ENCODE results near the gene BTBD9. TPM values are rescaled to one million over a fixed set of nuclear protein-coding genes. Genes with fewer than 3 reads are reported as not detected.
"Not testable (repeated sequence)": the region's sequence is repeated elsewhere in the genome, so short reads cannot be mapped to it uniquely, and the experiment has no call there.

The BTBD9 gene
- total RNA-seq, 2 experiments from 2014 or later = 19.1 to 19.8 TPM

GRCh38 chr6:38638941-38639497 is 710 bp downstream of the BTBD9 start:
- DNase-seq (no peak), ATAC-seq (ENCODE audit: low read depth) (peak; percentile 61)
- peak overlapping the region; percentile 91 for H3K4me3 Mint-ChIP-seq
- H3K9me3 Mint-ChIP-seq = no peaks in the 10 kb centered on the region
- H3K27ac Mint-ChIP-seq = peak overlapping the region; percentile 94
- H3K36me3 Mint-ChIP-seq = peaks cover 3% of the 10 kb centered on the region
- peaks cover 30% of the 10 kb centered on the region for H3K4me1 Mint-ChIP-seq
- H3K27me3 Mint-ChIP-seq = no peaks in the 10 kb centered on the region
- POLR2A ChIA-PET = interaction anchor here (1.0 to 2.9 kb wide), 3 partner anchors 31 to 75 kb away, joined by 3 to 15 read pairs (median 8); no protein-coding TSS in a partner anchor

- POLR2A ChIA-PET = no interaction called here
- ATAC-seq (ENCODE audit: low read depth) = no peak
- no peaks in the 10 kb centered on the region for H3K27me3 Mint-ChIP-seq
- peaks cover 1% of the 10 kb centered on the region for H3K36me3 Mint-ChIP-seq
- no peak overlapping the region for H3K4me3 Mint-ChIP-seq
- peaks cover 30% of the 10 kb centered on the region for H3K4me1 Mint-ChIP-seq
- no peaks in the 10 kb centered on the region for H3K9me3 Mint-ChIP-seq
- no peak overlapping the region for H3K27ac Mint-ChIP-seq
- DNase-seq = no peak
Observed at GRCh38 chr6:38637756-38638155, 2.0 kb downstream of the BTBD9 start.

DNA sequence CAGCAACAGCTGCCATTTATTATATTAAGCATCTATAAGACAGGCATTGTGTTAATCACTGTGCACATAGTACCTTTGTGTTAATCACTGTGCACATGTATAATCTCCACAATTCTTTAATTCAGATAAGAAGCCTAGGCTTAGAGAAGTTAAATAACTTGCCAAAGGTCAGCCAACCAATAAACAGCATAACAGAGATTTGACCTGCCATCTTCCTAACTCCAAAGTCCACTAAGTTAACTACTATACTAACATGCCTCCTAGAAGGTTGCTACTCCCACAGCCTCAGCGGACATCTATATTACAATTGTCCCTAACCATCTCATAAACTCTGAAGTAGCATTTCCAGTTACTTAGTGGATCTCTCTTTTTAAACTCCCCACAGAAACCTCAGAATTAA is 3.7 kb downstream of the BTBD9 start:
- Mint-ChIP-seq H3K9me3 (peaks cover 3% of the 10 kb centered on the region), H3K36me3 (peaks cover 1% of the 10 kb centered on the region), H3K27ac (no peak overlapping the region), H3K27me3 (no peaks in the 10 kb centered on the region), H3K4me1 (peaks cover 26% of the 10 kb centered on the region), H3K4me3 (no peak overlapping the region)
- DNase-seq = no peak
- no peak for ATAC-seq (ENCODE audit: low read depth)
- POLR2A ChIA-PET = no interaction called here

- peaks cover 1% of the 10 kb centered on the region for H3K36me3 Mint-ChIP-seq
- POLR2A ChIA-PET = no interaction called here
- H3K9me3 Mint-ChIP-seq = peaks cover 3% of the 10 kb centered on the region
- H3K27ac Mint-ChIP-seq = no peak overlapping the region
- peaks cover 22% of the 10 kb centered on the region for H3K4me1 Mint-ChIP-seq
- no peak overlapping the region for H3K4me3 Mint-ChIP-seq
- no peak for ATAC-seq (ENCODE audit: low read depth)
- H3K27me3 Mint-ChIP-seq = no peaks in the 10 kb centered on the region
- no peak for DNase-seq
Observed at GRCh38 chr6:38634518-38634917, 5.2 kb downstream of the BTBD9 start.

- POLR2A ChIA-PET = no interaction called here
Observed at GRCh38 chr6:38632490-38632889, 7.2 kb downstream of the BTBD9 start.

DNA sequence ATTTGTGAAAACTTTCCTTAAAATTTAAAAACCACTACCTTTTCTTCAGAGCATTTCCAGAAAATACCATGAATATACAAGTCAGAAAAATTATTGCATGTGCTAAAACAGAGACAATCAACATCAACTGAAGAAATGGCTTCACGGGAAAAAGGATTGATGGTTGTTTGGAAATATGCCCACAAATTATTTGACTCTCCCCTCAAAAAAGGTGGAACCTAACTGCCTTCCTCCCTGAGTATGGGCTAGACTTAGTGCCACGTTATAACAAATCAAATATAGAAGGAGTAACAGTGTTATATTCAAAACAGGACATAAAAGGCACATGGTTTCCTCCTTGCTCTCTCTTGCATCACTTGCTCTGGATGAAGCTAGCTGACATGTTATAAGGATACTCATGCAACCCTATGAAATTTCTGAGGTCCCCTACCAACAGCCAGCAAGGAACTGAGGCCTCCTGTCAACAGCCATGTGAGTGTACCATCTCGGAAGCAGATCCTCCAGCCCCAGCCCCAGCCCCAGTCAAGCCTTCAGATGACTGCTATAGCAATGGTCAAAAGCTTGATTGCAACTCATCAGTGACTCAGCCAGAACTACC is 8.4 kb downstream of the BTBD9 start:
- H3K4me1 Mint-ChIP-seq = peaks cover 7% of the 10 kb centered on the region
- no peak for DNase-seq
- no peaks in the 10 kb centered on the region for H3K27me3 Mint-ChIP-seq
- POLR2A ChIA-PET = no interaction called here
- no peak overlapping the region for H3K4me3 Mint-ChIP-seq
- no peak overlapping the region for H3K27ac Mint-ChIP-seq
- peaks cover 3% of the 10 kb centered on the region for H3K9me3 Mint-ChIP-seq
- no peak for ATAC-seq (ENCODE audit: low read depth)
- H3K36me3 Mint-ChIP-seq = peaks cover 2% of the 10 kb centered on the region

More at GRCh38 chr6:38632490-38632889, 7.2 kb downstream of the BTBD9 start:
- Mint-ChIP-seq H3K9me3 (peaks cover 3% of the 10 kb centered on the region), H3K4me1 (peaks cover 11% of the 10 kb centered on the region), H3K4me3 (no peak overlapping the region), H3K27ac (no peak overlapping the region), H3K36me3 (peaks cover 1% of the 10 kb centered on the region), H3K27me3 (no peaks in the 10 kb centered on the region)
- DNase-seq (no peak), ATAC-seq (ENCODE audit: low read depth) (no peak)

- Mint-ChIP-seq H3K4me3 (no peak overlapping the region), H3K27ac (no peak overlapping the region), H3K36me3 (peaks cover 3% of the 10 kb centered on the region), H3K27me3 (no peaks in the 10 kb centered on the region), H3K4me1 (no peaks in the 10 kb centered on the region), H3K9me3 (no peaks in the 10 kb centered on the region)
- DNase-seq (no peak), ATAC-seq (ENCODE audit: low read depth) (no peak)
- POLR2A ChIA-PET = no interaction called here
Observed at GRCh38 chr6:38625217-38625616, 14.5 kb downstream of the BTBD9 start.

- H3K27me3 Mint-ChIP-seq; ATAC-seq (ENCODE audit: low read depth); POLR2A ChIA-PET; H3K36me3 Mint-ChIP-seq; H3K4me1 Mint-ChIP-seq; H3K27ac Mint-ChIP-seq; H3K9me3 Mint-ChIP-seq; DNase-seq; H3K4me3 Mint-ChIP-seq: not testable (repeated sequence)
Observed at GRCh38 chr6:38619342-38619741, 20.4 kb downstream of the BTBD9 start.

GRCh38 chr6:38618301-38618700 is 21.4 kb downstream of the BTBD9 start:
- H3K9me3 Mint-ChIP-seq; H3K36me3 Mint-ChIP-seq; H3K4me1 Mint-ChIP-seq; DNase-seq; ATAC-seq (ENCODE audit: low read depth); POLR2A ChIA-PET; H3K27ac Mint-ChIP-seq; H3K4me3 Mint-ChIP-seq; H3K27me3 Mint-ChIP-seq: not testable (repeated sequence)

- Mint-ChIP-seq H3K36me3 (no peaks in the 10 kb centered on the region), H3K27me3 (no peaks in the 10 kb centered on the region), H3K4me3 (no peak overlapping the region), H3K27ac (no peak overlapping the region), H3K4me1 (no peaks in the 10 kb centered on the region), H3K9me3 (no peaks in the 10 kb centered on the region)
- ATAC-seq (ENCODE audit: low read depth) (no peak), DNase-seq (no peak)
- POLR2A ChIA-PET = no interaction called here
Observed at GRCh38 chr6:38617856-38618255, 21.9 kb downstream of the BTBD9 start.

DNA sequence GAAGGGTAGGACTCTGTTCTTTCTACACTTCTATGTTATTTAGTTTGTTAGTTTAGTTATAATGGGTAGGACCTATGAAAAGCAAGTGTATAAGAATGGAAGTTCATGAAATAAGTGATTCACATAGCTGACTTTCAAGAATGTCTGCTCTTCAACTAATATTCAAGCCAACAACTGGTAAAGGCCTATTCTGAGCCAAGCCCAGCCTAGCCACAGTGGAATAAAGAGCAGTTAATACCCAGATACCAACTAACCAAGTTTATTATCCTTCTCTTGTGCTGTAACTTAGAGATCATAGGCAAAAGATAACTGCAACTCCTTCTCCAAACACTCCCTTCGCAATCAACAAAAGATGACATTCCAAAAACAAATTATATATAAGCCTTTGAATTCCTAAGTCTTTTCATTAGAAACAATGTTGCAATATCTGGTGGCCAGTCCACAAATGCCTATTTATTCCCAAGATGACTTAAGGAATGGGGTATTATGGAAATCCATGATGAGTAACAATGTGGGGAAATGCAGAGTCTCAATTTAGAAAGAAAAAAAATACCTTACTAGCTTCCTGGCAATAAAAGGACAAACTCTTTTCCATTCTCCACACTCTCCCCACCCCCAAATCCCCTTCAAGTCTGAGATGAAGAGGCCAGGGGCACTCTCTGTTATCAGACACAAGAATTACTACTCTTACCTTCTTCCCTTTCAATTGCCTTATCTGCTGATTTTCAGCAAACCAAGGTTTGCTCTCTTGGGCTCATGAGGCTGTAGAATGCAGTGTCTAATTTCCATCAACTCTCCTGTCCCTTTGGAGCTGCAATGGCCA is 27.4 kb downstream of the BTBD9 start:
- no peak overlapping the region for H3K4me3 Mint-ChIP-seq
- DNase-seq (no peak), ATAC-seq (ENCODE audit: low read depth) (no peak)
- H3K9me3 Mint-ChIP-seq = no peaks in the 10 kb centered on the region
- H3K4me1 Mint-ChIP-seq = no peaks in the 10 kb centered on the region
- POLR2A ChIA-PET = no interaction called here
- H3K27ac Mint-ChIP-seq = no peak overlapping the region
- no peaks in the 10 kb centered on the region for H3K36me3 Mint-ChIP-seq
- H3K27me3 Mint-ChIP-seq = no peaks in the 10 kb centered on the region

GRCh38 chr6:38610050-38610625 is 29.6 kb downstream of the BTBD9 start:
- H3K36me3 Mint-ChIP-seq = no peaks in the 10 kb centered on the region
- no peaks in the 10 kb centered on the region for H3K4me1 Mint-ChIP-seq
- DNase-seq (no peak), ATAC-seq (ENCODE audit: low read depth) (no peak)
- no peak overlapping the region for H3K4me3 Mint-ChIP-seq
- no peaks in the 10 kb centered on the region for H3K27me3 Mint-ChIP-seq
- H3K27ac Mint-ChIP-seq = no peak overlapping the region
- POLR2A ChIA-PET = no interaction called here
- no peaks in the 10 kb centered on the region for H3K9me3 Mint-ChIP-seq

GRCh38 chr6:38604700-38605099 is 35.0 kb downstream of the BTBD9 start:
- no peak for DNase-seq

GRCh38 chr6:38603966-38604365 is 35.8 kb downstream of the BTBD9 start:
- no peak overlapping the region for H3K4me3 Mint-ChIP-seq
- no peaks in the 10 kb centered on the region for H3K27me3 Mint-ChIP-seq
- no peak overlapping the region for H3K27ac Mint-ChIP-seq
- H3K4me1 Mint-ChIP-seq = no peaks in the 10 kb centered on the region
- DNase-seq (no peak), ATAC-seq (ENCODE audit: low read depth) (no peak)
- peaks cover 2% of the 10 kb centered on the region for H3K36me3 Mint-ChIP-seq
- H3K9me3 Mint-ChIP-seq = no peaks in the 10 kb centered on the region
- POLR2A ChIA-PET = no interaction called here

More at GRCh38 chr6:38604700-38605099, 35.0 kb downstream of the BTBD9 start:
- Mint-ChIP-seq H3K27ac (no peak overlapping the region), H3K27me3 (no peaks in the 10 kb centered on the region), H3K9me3 (no peaks in the 10 kb centered on the region), H3K4me1 (no peaks in the 10 kb centered on the region), H3K36me3 (peaks cover 2% of the 10 kb centered on the region), H3K4me3 (no peak overlapping the region)
- no peak for ATAC-seq (ENCODE audit: low read depth)
- POLR2A ChIA-PET = no interaction called here

Measured in activated naive CD8-positive, alpha-beta T cell treated with anti-CD3 and anti-CD28 coated beads, Interleukin-2, amount 10 ng/mL, durations not matched to agents 7 days and 5 days (primary cell).